Measurements from ENCODE around the gene EGLN1. TPM values are rescaled to one million over a fixed set of nuclear protein-coding genes. Genes with fewer than 3 reads are reported as not detected.

Gene EGLN1
- total RNA-seq, 1 experiment from 2014 or later, result 27.1 TPM

DNA sequence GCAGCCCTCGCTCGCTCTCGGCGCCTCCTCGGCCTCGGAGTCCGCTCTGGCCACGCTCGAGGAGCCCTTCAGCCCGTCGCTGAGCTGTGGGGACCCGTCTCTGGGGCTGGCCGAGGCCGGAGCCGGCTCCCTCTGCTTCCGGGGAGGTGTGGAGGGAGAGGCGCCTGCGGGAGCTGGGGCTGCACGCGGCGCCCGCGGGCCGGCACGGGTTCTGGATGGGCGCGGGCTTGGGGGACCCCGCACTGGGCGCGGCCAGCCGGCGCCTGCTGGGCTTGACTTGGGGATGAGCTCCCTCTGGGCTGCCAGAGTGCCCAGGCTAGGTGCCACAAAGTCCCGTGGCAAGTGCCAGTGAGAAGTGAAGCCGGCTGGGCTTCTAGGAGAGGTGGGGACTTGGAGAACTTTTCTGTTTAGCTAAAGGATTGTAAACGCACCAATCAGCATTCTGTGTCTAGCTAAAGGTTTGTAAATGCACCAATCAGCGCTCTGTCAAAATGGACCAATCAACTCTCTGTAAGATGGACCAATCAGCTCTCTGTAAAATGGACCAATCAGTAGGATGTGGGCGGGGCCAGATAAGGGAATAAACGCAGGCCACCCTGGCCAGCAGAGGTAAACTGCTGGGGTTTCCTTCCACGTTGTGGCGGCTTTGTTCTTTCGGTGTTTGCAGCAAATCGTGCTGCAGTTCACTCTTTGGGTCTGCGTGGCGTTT lies 104.6 kb downstream of the EGLN1 start:
- Histone ChIP-seq H3K79me2 (ENCODE audit: insufficient read depth, low read length) (no peaks in the 10 kb centered on the region), H4K20me1 (ENCODE audit: insufficient read depth) (no peaks in the 10 kb centered on the region), H3K4me1 (ENCODE audit: control insufficient read depth in 1 of 2, insufficient read depth in 2 of 2, low read length in 2 of 2) (peaks cover 0 to 3% of the 10 kb centered on the region in 2 experiments; a peak in 2 of 4 replicates), H3K4me3 (replicated peaks in 1 of 2; ENCODE audit: low read depth in 1 of 2, low read length in 2 of 2) (no peak overlapping the region), H3K9me3 (ENCODE audit: control insufficient read depth in 1 of 2, insufficient read depth in 1 of 2, low read depth in 1 of 2, low read length in 2 of 2) (no peaks in the 10 kb centered on the region), H3K4me2 (ENCODE audit: low read length) (no peak overlapping the region), H3K9ac (ENCODE audit: low read length) (no peak overlapping the region), H2AFZ (ENCODE audit: low read depth, low read length, poor library complexity, severe bottlenecking) (no peak overlapping the region), H3K27me3 (ENCODE audit: insufficient read depth, low read length) (no peaks in the 10 kb centered on the region), H3K9me2 (ENCODE audit: insufficient read depth) (no peaks in the 10 kb centered on the region), H3K36me3 (ENCODE audit: control insufficient read depth in 1 of 2, insufficient read depth in 2 of 2, low read length in 2 of 2) (no peaks in the 10 kb centered on the region), H3K27ac (ENCODE audit: low read depth, low read length) (no peak overlapping the region)
- BruUV-seq (replicated peaks), result no TSS peak
- DNase-seq (ENCODE audit: low read depth, low spot score) (no peak), ATAC-seq (no peak)
- ChIA-PET RAD21 (ENCODE audit: low non-redundant PET in 1 of 2, low total read pairs in 2 of 2, uncharacterized antibody in 2 of 2, unreplicated experiment in 2 of 2) (interaction anchor here in 1 of 2 experiments (0.6 kb wide), 1 partner anchor 46 kb away, joined by 3 read pairs; no protein-coding TSS in a partner anchor), POLR2A (no interaction called here), CTCF (interaction anchor here (1.6 kb wide), 1 partner anchor 288 kb away, joined by 3 read pairs; no protein-coding TSS in a partner anchor)
- intact Hi-C loops (cut with micrococcal nuclease), result no loop called here
- TF ChIP-seq SRF (IDR thresholded peaks at IDR 0.05; ENCODE audit: low read depth) (no peak), JUND (IDR thresholded peaks at IDR 0.05) (no peak), ELF1 (IDR thresholded peaks at IDR 0.05; ENCODE audit: borderline replicate concordance, low read depth) (no peak), SP1 (IDR thresholded peaks at IDR 0.05; ENCODE audit: low read depth) (no peak), EZH2 (IDR thresholded peaks at IDR 0.05) (no peak)
- TF ChIP-seq, protein P1, sequence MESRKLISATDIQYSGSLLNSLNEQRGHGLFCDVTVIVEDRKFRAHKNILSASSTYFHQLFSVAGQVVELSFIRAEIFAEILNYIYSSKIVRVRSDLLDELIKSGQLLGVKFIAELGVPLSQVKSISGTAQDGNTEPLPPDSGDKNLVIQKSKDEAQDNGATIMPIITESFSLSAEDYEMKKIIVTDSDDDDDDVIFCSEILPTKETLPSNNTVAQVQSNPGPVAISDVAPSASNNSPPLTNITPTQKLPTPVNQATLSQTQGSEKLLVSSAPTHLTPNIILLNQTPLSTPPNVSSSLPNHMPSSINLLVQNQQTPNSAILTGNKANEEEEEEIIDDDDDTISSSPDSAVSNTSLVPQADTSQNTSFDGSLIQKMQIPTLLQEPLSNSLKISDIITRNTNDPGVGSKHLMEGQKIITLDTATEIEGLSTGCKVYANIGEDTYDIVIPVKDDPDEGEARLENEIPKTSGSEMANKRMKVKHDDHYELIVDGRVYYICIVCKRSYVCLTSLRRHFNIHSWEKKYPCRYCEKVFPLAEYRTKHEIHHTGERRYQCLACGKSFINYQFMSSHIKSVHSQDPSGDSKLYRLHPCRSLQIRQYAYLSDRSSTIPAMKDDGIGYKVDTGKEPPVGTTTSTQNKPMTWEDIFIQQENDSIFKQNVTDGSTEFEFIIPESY (IDR thresholded peaks at IDR 0.05; ENCODE audit: extremely low read depth, insufficient replicate concordance, low read length), result no peak

DNA sequence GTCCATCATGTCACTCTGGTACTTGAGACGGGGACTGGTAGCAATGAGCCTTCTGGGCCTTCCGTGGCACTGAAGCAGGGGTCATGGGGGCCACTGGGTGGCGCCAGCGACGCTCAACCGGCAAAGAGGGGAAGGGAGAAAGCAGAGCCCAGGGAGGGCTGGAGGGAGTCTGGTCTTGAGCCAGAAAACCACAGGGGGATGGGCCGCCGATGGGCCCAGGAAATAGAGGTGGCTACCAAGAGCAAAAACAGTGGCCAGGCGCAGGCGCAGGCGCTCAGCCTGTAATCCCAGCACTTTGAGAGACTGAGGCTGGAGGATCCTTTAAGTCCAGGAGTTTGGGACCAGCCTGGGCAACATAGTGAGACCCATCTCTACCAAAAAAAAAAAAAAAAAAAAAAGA lies 106.2 kb downstream of the EGLN1 start:
- POLR2A ChIA-PET, result no interaction called here

More for the DNA sequence above, 106.2 kb downstream of the EGLN1 start:
- Histone ChIP-seq H3K79me2 (ENCODE audit: insufficient read depth, low read length) (no peaks in the 10 kb centered on the region), H3K27me3 (ENCODE audit: insufficient read depth, low read length) (no peaks in the 10 kb centered on the region), H3K4me2 (ENCODE audit: low read length) (no peak overlapping the region), H3K9me2 (ENCODE audit: insufficient read depth) (no peaks in the 10 kb centered on the region), H3K36me3 (ENCODE audit: control insufficient read depth in 1 of 2, insufficient read depth in 2 of 2, low read length in 2 of 2) (no peaks in the 10 kb centered on the region), H3K9me3 (ENCODE audit: control insufficient read depth in 1 of 2, insufficient read depth in 1 of 2, low read depth in 1 of 2, low read length in 2 of 2) (no peaks in the 10 kb centered on the region), H2AFZ (ENCODE audit: low read depth, low read length, poor library complexity, severe bottlenecking) (peak overlapping the region; percentile 73), H3K4me1 (ENCODE audit: control insufficient read depth in 1 of 2, insufficient read depth in 2 of 2, low read length in 2 of 2) (peaks cover 0 to 3% of the 10 kb centered on the region in 2 experiments; a peak in 2 of 4 replicates), H3K9ac (ENCODE audit: low read length) (no peak overlapping the region), H3K4me3 (replicated peaks in 1 of 2; ENCODE audit: low read depth in 1 of 2, low read length in 2 of 2) (no peak overlapping the region), H4K20me1 (ENCODE audit: insufficient read depth) (no peaks in the 10 kb centered on the region), H3K27ac (ENCODE audit: low read depth, low read length) (no peak overlapping the region)
- no TSS peak for BruUV-seq (replicated peaks)
- ChIA-PET CTCF (interaction anchor here (0.8 to 1.6 kb wide), 3 partner anchors 12 to 276 kb away, joined by 3 to 4 read pairs (median 3); partner anchors contain the start of genes EXOC8 and SPRTN), RAD21 (ENCODE audit: low non-redundant PET in 1 of 2, low total read pairs in 2 of 2, uncharacterized antibody in 2 of 2, unreplicated experiment in 2 of 2) (interaction anchor here in 1 of 2 experiments (0.7 kb wide), 1 partner anchor 351 kb away, joined by 3 read pairs; no protein-coding TSS in a partner anchor)
- ATAC-seq (peak; percentile 99), DNase-seq (ENCODE audit: low read depth, low spot score) (peak; percentile 44)
- intact Hi-C loops (cut with micrococcal nuclease), result loop anchor here (1.0 kb wide), 2 partner anchors 274 to 288 kb away; no protein-coding TSS in a partner anchor
- TF ChIP-seq RAD21 (IDR thresholded peaks at IDR 0.05; ENCODE audit: low read depth), result peak; percentile 80
- TF ChIP-seq EZH2 (IDR thresholded peaks at IDR 0.05), result no peak
- TF ChIP-seq POLR2A (IDR thresholded peaks at IDR 0.05; ENCODE audit: borderline replicate concordance, extremely low read depth, insufficient read depth, insufficient read length), result no peak
- TF ChIP-seq, protein P2, sequence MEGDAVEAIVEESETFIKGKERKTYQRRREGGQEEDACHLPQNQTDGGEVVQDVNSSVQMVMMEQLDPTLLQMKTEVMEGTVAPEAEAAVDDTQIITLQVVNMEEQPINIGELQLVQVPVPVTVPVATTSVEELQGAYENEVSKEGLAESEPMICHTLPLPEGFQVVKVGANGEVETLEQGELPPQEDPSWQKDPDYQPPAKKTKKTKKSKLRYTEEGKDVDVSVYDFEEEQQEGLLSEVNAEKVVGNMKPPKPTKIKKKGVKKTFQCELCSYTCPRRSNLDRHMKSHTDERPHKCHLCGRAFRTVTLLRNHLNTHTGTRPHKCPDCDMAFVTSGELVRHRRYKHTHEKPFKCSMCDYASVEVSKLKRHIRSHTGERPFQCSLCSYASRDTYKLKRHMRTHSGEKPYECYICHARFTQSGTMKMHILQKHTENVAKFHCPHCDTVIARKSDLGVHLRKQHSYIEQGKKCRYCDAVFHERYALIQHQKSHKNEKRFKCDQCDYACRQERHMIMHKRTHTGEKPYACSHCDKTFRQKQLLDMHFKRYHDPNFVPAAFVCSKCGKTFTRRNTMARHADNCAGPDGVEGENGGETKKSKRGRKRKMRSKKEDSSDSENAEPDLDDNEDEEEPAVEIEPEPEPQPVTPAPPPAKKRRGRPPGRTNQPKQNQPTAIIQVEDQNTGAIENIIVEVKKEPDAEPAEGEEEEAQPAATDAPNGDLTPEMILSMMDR (IDR thresholded peaks at IDR 0.05 in 2 of 3, conservative IDR thresholded peaks at IDR 0.05 in 1 of 3; ENCODE audit: borderline replicate concordance in 1 of 3, insufficient read depth in 1 of 3, low read depth in 2 of 3, low read length in 2 of 3), result peak; percentile 70 to 85 (median 80)

Measured in HCT116 (cell line).